Measurements from ENCODE around the gene HIP1. TPM values are rescaled to one million over a fixed set of nuclear protein-coding genes. Genes with fewer than 3 reads are reported as not detected.

The HIP1 gene
- total and polyA plus RNA-seq, 9 of the 15 experiments (the other 6 are each of a cell fraction or from before 2014, with no cell fraction given): 2.4 to 13.7 (median 9.5) TPM

- no peak for TF ChIP-seq ZBTB40 (IDR thresholded peaks at IDR 0.05)
- TF ChIP-seq ZBTB40 (CRISPR knock-in tag; IDR thresholded peaks at IDR 0.05): no peak
- 0 out of 4 replicates have a peak, but pooled peaks of 1 of the 2 experiments have one; percentile 21 for TF ChIP-seq NRF1 (conservative IDR thresholded peaks at IDR 0.05 in 1 of 2, IDR thresholded peaks at IDR 0.05 in 1 of 2)
- 0 out of 2 replicates have a peak, but pooled peaks have one; percentile 21 for TF ChIP-seq PBX2 (CRISPR knock-in tag; IDR thresholded peaks at IDR 0.05; ENCODE audit: low read depth)
- TF ChIP-seq PBX2 (tag; conservative IDR thresholded peaks at IDR 0.05; ENCODE audit: low read depth): peak; percentile 65; the same call in 1 of the 2 replicates
- no peak for TF ChIP-seq ZNF77 (CRISPR knock-in tag; IDR thresholded peaks at IDR 0.05)
- no peak for TF ChIP-seq ETS2 (tag; IDR thresholded peaks at IDR 0.05; ENCODE audit: borderline replicate concordance, poor library complexity, severe bottlenecking)
- no peak for TF ChIP-seq ZBTB43 (CRISPR knock-in tag; IDR thresholded peaks at IDR 0.05)
- no peak for TF ChIP-seq ELF4 (CRISPR knock-in tag; IDR thresholded peaks at IDR 0.05)
- TF ChIP-seq THAP12 (CRISPR knock-in tag; IDR thresholded peaks at IDR 0.05): no peak
- TF ChIP-seq ILF3 (IDR thresholded peaks at IDR 0.05; ENCODE audit: borderline replicate concordance): no peak
- peak; percentile 50; the same call in 1 of the 2 replicates for TF ChIP-seq TCF3 (CRISPR knock-in tag; IDR thresholded peaks at IDR 0.05)
Observed at GRCh38 chr7:75534727-75535307, 203.9 kb downstream of the HIP1 start (continued).
